Activated naive CD8-positive, alpha-beta T cell treated with anti-CD3 and anti-CD28 coated beads, Interleukin-2, amount 50 U/mL, for 16 hours (primary cell): ENCODE data around the gene MLIP.

ENCODE experiments used
- DNase-seq: peaks from one replicate; pipeline ENCODE4 v3.0.0-alpha.2; 2020; ENCODE audit warnings: low read depth, low spot score

The MLIP gene

GRCh38 chr6:54097753-54098152, 13.5 kb upstream of the MLIP start:
- DNase-seq: no peak

DNA sequence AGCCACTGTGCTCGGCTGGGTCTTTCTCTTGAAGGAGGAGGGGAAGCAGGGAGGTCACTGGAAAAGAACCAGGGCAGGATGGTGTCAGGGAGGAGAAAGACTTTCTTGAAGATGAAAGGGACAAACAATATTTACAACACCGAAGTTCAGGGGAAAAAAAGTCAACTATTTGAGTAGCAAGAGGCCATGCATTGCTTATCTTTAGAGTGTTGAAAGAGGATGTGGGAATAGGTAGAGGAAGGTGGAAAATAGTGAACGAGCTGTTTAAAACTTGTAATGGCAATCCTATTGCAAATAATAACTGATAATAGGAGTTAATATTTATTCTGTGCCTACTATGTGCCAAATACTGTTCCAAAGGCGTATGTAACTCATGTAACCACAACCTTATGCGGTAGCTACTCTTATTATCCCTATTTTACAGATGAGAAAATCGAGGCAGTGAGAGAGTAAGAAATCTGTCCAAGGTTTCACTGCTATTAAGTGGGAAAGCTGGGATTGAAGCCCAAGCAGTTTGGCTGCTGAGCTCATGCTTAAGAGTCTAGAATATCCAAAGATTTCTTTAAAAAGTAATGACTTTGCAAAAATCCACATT, 12.7 kb upstream of the MLIP start:
- no peak for DNase-seq

DNA sequence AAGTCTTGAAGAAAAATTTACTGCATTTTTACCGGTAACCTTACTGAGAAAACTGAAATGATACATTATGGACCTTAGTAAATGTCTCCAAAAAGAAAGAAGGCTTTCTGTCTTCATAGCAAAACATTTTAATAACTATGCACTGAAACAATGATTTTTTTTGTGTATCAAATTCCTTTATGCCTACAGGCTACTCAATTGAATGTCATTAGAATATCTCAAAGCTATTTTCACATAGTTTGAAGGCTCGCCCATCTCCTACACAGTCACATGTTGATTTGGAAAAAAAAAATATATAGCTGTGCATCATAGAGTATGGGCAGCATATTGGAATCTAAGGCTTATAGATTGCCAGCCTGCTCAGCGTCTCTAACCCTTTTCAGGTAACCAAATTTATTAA, 12.0 kb upstream of the MLIP start:
- DNase-seq: no peak

- DNase-seq: no peak
These were observed 10.7 kb upstream of the MLIP start for GRCh38 chr6:54100411-54101006.

- DNase-seq: no peak
These were observed 9.0 kb upstream of the MLIP start for GRCh38 chr6:54102238-54102637.

- DNase-seq: no peak
These were observed 7.7 kb upstream of the MLIP start for GRCh38 chr6:54103497-54103896.

DNA sequence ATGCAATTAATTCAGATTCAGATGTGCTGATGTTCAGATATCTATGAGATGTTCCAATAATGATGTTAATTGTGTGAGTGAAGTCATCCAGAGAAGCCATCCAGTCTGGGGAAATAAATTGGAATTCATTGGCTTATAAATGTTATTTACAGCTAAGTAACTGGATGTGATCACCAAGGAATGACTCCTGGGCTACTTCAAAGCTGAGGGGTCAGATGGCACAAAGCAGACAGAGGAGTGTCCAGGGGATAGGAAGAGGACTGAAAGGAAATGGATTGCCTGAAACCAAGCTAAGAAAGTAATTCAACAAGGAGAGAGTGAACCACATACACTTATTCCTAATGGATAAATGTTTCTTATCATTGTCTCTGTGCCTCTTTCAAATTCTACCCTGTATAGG, 4.5 kb upstream of the MLIP start:
- no peak for DNase-seq

DNA sequence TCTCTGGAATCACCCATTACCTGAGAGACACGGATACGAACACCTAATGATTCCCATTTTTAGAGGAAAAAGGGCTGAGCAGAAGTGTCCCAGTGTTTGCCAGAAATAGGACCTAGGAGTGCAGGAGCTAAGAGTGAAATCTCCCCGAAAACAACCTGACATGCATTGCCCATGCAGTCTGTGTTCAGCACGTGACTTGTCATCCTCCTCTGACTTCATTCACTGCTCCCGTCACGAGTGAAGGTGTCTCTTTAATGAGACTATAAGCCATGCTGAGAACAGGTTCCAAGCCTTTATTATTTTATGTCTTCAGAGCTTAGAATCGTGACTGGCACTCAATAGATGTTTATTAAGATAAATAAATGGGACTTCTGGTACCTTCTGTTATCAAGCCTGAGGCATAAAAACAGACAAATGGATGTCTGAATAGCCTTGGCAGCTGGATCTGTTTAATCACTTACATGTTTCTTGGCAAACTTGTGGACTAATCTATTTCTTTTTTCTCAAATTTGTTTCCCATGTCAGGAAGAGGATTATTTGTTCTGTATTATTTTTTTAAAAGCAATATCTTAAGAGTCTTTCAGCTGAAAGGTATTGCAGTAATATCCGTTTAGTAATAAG, 3.7 kb upstream of the MLIP start:
- no peak for DNase-seq

- DNase-seq: no peak
These were observed 3.0 kb upstream of the MLIP start for GRCh38 chr6:54108271-54108670.

DNA sequence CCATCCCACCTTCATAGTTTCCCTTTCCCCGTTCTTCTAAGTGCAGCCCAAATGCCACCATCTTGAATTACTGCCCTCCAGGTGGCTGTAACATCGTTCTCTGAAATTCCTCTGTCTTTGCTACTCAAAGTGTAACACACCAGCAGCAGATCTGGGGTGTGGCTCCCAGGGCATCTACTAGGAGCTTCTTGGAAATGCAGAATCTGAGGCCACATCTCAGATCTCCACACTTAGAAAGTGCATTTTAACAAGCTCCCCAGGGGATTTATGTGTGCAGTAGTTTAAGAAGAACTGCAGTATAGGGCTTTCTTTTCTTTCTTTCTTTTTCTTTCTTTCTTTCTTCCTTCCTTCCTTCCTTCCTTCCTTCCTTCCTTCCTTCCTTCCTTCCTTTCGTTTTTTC, 1.7 kb upstream of the MLIP start:
- no peak for DNase-seq

DNA sequence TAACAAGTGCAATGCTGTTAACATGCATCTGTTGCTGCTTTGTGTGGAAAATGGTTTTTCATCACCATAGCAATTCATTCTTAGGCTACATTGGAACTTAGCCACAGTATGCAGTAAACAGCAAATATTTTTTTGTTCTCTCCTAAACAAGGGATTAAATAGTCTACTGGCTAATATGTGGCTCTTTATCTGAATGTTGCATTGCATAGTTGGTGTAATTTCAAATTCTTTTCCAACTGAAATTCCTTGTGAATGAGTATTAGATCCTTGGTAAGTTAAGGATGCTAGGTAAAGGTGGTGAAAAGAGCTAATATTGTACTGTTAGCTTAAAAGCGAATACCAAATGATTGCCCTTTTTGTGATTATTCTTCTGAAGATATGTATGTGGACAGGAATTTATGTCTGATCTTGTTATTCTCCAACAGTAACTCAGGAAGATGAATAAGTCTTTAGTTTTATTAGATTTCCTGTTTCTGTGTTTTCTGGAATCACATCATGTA, 958 bp downstream of the MLIP start:
- no peak for DNase-seq

DNA sequence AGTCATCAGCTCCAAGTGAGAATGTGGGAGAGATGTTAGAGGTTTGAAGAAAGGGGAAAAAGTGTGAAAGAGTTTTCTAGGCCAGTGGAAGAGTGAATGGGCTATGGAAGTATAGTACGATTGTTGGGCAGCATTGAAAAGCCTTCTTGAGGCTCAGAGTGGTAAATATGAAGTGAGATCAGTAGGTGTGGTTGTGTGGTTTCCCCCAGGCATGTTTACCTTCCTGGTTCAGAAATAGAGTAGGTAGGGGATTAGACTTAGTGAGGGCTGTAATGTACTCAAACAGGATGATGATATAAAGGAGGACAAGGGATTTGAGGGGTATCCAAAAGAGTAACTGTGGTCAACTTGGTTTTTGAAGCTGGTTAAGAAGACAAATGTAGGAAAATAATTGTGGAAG, 3.7 kb downstream of the MLIP start:
- no peak for DNase-seq

DNA sequence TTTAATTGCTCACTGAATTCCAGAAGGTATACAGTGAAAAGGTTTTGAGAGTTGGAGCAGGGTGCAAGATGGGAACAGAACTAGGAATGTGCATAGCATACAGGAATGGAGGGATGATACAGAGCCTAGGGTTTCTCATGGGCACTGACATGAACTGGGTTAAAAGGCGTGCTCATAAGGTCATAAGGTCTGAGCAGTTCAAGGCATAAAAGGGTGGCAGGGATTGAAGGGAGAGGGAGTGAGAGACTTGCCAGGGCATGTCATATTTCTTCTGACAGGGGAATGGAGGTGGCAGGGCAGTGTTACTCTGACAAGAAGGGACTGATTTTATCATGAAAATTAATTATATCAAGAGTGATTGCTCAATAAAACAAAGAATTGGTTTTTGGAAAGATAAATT, 4.7 kb downstream of the MLIP start:
- DNase-seq: no peak

GRCh38 chr6:54118117-54118516, 6.9 kb downstream of the MLIP start:
- DNase-seq: no peak

- DNase-seq: no peak
These were observed 14.2 kb downstream of the MLIP start for GRCh38 chr6:54125493-54125892.

DNA sequence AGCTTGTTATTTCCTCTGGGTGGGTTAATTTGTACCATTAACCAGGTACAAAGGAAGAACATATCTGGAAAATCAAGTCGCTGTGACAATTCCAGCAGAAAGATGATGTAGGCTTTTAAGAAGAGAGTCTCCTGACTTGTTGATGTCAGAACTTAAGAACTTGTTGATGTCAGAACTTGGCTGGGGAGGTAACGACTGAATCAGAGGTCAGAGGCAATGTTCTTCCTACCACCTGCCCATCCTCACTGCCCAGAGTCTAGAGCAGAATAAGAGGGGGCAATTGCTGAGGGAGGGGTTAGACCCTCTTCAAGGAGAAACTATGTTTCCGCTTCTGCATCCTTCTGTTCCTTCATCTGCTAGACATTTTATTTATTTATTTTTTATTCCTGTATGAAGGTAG, 18.9 kb downstream of the MLIP start:
- no peak for DNase-seq

DNA sequence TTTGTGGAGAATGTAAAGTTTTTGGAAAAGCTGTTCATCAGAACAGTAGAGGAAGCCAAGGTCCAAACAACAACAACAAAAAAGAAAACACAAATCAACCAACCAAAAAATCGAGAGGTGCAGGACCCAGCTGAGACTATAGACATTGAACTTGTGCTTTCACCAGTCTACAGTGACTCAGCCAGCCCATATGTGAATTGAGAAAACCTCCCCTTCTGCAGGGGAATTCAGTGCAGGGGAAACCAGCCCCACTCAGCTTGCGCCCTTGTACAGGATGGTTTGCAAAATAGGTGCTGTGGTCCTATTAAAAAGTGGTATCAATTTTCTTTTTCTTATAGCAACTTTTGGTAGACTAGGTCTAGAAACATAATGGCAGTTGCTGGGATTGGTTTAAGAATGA, 21.3 kb downstream of the MLIP start:
- DNase-seq: no peak

DNA sequence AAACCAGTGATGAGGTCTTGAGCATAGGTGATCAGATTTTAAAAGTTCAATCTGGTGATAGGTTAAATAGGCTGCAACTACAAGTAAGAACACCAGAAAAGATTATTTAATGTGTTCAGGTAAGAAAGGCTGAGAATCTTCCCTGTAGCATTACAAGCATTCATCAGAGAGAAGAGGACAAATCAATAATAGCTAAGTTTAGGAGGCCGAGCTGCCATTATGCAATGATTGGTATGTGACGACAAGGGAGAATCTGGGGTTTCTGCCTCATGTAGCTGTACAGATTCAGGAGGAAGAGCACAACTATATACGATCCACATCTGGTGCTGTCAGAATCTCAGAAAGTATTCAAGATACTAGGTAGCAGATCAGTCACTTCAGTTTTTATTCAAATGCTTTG, 21.9 kb downstream of the MLIP start:
- no peak for DNase-seq

DNA sequence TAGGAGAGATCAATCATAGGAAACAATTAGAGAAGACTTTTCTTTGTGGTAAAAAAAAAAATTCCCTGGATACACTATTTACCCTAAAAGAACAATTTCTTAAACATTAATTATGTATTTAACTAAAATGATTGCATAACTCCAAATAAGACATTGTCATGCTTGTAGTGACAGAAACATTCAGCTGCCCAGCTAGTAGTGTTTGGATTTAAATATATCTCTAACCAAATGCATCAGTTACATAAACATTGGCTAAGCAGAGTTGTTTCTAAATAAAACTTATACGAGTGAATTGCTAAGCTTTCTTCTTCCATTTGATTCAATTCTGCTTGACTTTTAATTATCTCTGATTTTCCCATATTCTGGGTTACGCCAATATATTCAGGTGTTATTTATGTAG, 23.7 kb downstream of the MLIP start:
- no peak for DNase-seq

GRCh38 chr6:54135665-54136369, 24.6 kb downstream of the MLIP start:
- DNase-seq: no peak

GRCh38 chr6:54138795-54139194, 27.6 kb downstream of the MLIP start:
- no peak for DNase-seq

GRCh38 chr6:54140811-54141210, 29.6 kb downstream of the MLIP start:
- no peak for DNase-seq
